ENCODE results near the gene ACY1. TPM values are rescaled to one million over a fixed set of nuclear protein-coding genes. Genes with fewer than 3 reads are reported as not detected.

Gene ACY1
- total RNA-seq, 4 donors from 2014 or later, result 24.5 to 60.3 (median 31.4) TPM

DNA sequence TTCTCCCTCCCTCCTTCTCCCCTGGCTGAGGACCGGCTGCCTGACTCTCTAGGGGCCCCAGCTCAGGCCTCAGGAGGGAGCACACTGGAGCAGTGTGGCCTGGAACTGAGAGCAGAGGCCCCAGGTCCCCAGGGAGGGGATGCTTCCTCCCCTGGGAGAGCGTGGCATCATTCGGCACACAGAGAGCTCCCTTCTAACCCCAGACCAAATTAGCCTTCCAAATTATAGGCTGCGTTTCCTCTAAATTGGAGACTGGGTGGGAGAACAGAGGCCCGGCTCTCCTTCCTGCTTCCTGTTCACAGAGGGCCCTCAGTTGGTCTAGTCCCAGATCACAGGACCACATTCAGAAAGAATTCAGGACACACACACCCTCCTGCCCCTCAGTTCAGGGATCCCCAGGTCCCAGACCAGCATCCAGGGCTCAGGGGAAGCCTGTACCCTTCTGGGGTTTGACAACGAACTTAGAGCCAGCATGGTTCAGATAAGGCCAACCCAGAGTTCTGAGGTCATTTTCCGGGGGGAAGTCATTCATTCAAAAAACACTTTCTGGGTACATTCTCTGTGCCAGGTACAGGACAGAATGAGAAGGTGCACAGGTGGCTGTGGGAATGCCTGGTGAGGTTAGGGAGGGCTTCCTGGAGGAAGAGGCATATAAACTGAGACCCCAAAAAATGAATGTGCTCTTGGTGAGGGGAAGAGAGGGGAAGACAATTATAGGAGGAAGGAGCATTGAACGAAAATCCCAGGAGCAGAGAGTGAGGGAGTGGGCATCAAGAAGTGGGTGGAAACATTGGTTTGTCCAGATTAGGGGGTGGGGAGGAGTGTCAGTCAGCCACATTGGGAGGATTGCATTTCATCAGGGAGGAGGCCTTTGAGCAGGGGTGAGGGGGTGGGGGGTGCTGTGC, 40.8 kb downstream of the ACY1 start:
- TF ChIP-seq, protein P1, sequence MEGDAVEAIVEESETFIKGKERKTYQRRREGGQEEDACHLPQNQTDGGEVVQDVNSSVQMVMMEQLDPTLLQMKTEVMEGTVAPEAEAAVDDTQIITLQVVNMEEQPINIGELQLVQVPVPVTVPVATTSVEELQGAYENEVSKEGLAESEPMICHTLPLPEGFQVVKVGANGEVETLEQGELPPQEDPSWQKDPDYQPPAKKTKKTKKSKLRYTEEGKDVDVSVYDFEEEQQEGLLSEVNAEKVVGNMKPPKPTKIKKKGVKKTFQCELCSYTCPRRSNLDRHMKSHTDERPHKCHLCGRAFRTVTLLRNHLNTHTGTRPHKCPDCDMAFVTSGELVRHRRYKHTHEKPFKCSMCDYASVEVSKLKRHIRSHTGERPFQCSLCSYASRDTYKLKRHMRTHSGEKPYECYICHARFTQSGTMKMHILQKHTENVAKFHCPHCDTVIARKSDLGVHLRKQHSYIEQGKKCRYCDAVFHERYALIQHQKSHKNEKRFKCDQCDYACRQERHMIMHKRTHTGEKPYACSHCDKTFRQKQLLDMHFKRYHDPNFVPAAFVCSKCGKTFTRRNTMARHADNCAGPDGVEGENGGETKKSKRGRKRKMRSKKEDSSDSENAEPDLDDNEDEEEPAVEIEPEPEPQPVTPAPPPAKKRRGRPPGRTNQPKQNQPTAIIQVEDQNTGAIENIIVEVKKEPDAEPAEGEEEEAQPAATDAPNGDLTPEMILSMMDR (IDR thresholded peaks at IDR 0.05; ENCODE audit: low read depth), result no peak

DNA sequence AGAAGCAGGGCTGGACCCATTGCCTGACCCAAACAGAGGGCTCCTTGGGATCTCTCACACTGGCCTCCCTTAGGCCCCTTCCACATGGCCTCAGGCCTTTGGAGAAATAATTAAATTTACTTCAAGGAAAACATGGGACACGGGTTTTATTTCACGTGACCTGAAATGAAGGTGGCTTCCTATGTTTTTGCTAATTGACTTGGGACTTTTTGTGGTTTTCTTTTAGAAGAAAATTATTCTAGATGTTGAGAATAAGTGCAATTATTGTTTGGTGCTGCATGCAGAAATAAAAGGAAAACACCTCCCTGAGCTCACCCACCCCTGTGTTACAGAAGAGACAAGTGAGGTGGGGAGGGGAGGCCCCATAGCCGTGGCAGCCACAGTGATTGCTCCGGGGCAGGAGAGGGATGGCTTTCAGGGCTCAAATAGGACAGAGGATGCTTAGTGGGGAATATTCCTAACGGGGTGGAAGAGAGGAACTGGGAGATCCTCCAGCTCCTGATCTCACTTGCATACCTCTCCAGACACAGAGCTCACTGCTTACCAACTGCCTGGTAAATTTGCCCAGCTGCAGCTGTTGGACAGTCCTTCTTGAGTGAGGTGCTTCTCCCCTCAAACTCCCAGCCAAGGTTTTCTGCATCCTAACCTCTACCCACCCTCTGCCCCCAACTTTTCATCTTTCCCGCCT, 41.6 kb downstream of the ACY1 start:
- TF ChIP-seq, protein P1 (IDR thresholded peaks at IDR 0.05; ENCODE audit: low read depth), result no peak

DNA sequence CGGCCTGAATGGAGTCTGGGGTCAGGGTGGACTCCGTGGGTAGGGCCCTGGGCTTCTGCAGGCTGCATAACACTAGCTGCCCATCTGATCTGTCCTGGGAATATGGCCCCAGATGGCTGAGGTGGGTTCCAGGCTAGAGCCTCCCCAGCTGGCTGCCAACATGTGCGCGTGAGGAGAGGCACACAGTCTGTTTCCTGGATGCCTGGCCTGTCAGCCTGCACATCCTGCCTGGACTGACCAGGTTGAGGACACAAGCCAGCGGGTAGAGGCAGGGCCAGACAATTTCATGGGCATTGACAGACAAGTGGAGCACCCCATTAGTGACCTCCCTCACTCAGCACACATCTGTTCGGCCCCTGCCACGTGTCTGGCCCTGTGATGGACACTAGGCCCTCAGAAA, 42.1 kb downstream of the ACY1 start:
- TF ChIP-seq, protein P1 (IDR thresholded peaks at IDR 0.05; ENCODE audit: low read depth), result no peak

DNA sequence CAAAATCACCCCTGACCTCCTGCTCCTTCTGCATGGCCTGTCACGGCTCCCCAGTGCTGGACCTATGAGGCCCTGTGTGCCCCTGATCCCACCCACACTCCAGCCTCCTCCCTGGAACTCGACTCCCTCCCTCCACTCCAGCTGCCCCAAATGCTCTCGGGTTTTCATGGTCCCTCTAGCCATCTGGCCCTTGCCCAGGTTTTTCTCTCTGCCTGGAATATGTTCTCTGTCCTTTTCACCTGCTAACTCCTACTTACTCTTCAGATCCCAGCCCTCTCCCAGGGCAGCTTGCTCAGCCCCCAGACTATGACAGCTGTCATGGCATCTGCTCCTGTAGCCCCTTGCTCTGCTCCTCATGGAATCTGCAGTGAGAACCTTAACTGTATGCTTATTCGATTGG, 42.7 kb downstream of the ACY1 start:
- TF ChIP-seq, protein P1 (IDR thresholded peaks at IDR 0.05; ENCODE audit: low read depth), result no peak

DNA sequence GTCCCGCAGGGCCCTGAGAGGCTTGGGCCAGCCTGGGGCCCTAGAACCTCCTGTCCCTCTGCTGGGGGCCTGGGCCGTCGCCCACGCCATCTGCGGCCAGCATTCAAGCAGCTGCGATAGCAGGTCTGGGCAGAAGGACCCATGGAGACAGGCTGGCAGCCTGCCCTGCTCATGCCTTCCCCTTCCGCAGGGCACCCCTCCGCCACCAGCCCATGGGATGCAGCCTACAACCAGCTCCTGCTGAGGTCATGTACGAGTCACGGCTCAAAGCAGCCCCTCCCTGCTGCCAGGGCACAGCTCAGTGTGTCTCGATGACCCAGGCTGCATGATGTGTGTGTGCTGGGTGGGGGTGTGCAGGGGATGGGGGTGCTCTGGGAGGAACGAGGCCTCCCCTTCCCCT, 45.2 kb downstream of the ACY1 start:
- TF ChIP-seq, protein P1 (IDR thresholded peaks at IDR 0.05; ENCODE audit: low read depth), result no peak

DNA sequence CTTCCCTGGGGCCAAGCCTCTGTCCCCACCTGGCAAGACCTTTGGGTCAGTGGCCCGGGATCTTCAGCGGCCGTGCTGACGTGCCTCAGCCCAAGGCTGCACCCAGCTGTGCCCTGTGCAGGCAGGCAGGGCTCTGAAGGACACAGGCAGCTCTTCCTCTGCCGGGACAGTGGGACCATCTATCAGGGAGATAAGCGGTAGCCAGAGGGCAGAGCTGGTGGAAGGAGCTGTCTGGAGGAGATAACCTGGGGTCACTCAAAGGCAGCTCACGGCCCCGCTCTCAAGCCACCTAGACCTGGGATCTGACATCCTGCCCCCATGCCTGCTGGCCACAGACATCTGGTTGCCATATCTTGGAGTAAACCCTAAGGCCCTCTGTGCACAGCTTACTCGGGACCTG, 45.7 kb downstream of the ACY1 start:
- TF ChIP-seq, protein P1 (IDR thresholded peaks at IDR 0.05; ENCODE audit: low read depth), result no peak

DNA sequence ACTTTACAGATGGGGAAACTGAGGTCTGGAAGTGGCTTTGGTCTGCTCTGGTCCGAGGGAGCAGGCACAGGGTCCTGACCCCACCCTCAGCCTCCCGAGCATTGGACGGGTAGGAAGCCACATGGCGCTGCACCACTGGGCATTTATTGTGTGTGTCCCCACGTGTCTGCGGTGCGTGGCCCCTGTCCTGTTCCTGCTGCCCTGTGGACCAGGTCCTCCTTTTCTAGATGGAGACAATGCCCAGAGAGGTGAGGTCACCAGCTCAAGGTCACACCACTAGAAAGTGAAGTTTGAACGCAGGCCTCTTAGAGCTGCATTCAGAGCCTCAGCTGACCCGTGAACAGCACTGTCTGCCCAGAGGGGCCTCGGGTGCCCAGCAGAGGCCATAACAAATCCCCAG, 46.2 kb downstream of the ACY1 start:
- TF ChIP-seq, protein P1 (IDR thresholded peaks at IDR 0.05; ENCODE audit: low read depth), result no peak

Data from subcutaneous adipose tissue (tissue), 4 donors.